ENCODE measurements around the gene PDE3A.

PDE3A gene

DNA sequence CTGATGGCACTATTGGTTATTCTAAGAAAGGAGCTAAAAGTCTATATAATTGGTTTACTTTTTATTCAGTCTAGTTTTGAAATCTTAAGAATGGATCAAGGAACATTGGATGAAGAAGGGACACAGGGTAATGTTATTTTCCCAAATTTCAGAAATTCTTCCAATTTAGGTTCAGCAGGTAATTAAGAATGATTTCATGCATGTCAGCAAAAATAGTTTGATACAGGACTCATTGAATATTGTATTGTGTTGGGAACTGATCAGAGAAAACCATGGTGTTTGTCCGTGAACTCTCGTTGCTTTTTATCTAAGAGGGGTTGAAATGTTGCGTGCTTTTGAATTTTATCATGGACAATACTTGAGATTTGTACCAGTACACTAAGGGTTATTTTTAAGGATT is 58.6 kb downstream of the PDE3A start:
- DNase-seq: no peak

DNA sequence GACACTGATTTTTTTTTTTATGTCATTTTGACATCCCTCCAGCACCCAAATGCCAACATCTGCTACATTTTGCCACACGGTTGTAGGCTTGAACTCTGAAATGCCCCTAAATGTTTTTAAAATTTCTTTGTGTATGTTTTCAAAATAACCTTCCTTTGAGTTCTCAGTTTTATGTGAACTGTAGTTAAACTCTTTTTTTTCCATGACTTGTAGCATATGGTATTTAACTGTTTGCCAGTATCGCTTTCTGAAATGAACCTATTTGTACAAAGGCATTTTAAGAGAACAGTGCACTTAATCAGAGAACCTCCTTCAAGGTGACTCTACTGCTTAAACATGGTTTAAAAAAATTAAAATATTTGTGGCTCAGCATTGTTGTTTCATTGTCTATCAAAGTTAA is 61.5 kb downstream of the PDE3A start:
- no peak for DNase-seq

DNA sequence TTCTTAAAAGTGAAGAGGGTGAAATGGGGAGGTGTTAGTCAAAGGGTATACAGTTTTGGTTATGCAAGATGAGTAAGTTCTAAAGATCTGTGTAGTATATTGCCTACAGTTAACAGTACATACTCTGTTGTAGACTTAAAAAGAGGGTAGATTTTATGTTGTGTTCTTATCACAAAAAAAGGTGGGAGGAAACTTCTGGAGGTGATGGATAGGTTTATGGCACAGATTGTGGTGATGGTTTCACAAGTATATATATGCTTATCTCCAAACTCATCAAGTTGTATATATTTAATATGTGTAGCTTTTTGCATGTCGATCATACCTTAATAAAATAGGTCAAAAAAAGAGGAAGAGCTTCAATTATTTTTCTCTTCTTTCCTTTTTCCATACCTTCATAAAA is 64.0 kb downstream of the PDE3A start:
- no peak for DNase-seq

DNA sequence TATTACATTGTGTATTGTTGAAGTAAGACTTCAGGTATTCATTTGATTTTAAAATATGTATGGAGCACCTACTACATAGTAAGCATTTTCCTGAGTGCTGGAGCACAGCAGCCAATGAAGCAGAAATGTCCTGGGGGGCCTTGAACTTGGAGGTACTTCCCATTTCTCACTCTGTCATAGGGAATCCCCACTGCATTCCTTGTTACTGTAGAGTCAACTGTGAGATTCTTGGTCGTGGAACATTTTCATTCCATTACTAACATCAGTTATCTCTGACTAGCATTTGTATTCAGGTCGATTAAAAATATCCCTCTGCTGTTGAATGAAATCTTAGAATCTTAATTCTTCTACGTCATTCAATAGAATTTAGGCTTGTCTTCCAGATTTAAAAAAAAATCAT is 66.7 kb downstream of the PDE3A start:
- no peak for DNase-seq

- no peak for DNase-seq
These were observed 68.0 kb downstream of the PDE3A start for GRCh38 chr12:20436316-20436715.

DNA sequence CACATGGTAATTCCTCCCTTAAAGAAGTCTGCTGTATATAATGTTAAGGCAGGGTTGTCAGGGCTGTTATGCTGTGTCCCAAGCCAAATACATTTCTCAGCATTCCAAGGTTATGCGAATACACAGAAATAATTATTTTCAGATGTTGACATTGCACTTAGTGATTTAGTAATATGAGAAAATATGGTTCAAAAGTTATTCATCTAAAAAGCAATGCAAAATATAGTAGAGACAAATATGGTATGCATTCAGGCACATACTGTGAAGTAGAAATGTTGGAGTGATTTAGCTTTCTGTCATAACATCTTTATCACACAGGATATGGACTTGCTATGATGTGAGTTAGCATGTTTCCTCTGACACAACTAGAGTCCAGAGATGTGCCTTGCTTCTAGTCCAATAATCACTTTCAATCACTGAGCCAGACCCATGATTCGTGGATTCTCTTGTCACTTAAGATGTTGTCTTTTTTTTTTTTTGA is 70.0 kb downstream of the PDE3A start:
- DNase-seq: no peak

GRCh38 chr12:20439626-20440025 is 71.3 kb downstream of the PDE3A start:
- DNase-seq: no peak

- no peak for DNase-seq
These were observed 72.1 kb downstream of the PDE3A start for GRCh38 chr12:20440408-20440807.

GRCh38 chr12:20442322-20442721 is 74.0 kb downstream of the PDE3A start:
- no peak for DNase-seq

DNA sequence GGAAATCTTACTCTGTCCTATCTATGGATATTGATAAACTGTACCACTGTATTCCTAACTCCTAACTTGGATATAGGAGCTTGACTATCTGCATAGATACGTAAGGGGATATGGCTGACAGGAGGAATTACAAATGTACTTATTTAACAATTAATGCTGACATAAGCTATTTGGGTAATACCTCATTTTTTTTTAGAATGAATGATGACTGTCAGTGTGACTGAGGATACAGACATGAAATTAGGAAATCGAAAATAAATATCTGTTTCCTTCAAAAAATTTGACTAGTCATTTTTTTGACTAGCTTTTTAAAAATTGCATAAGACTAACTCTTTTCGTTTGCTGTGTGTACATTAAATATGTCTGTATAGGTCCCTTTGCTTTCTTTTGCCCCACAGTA is 74.9 kb downstream of the PDE3A start:
- no peak for DNase-seq

- no peak for DNase-seq
These were observed 75.5 kb downstream of the PDE3A start for GRCh38 chr12:20443792-20444191.

- no peak for DNase-seq
These were observed 76.3 kb downstream of the PDE3A start for GRCh38 chr12:20444595-20445170.

DNA sequence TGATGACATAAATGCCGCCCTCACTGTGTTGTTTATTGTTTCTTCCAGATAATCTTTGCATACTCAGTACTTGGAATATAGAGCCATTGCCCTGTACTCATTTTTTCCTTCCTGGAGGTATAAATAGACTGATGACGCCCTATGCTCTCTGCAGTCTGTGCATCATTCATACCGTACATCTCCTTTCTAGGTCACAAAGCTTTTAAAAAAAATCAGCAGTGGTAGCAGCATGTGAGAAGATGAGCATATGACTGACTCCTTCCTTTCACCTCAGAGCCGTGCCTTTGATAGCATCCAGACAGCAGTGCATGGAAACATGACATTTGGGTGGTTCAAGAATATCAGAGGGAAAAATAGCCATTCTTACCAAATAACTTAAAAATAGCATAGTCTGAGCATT is 77.3 kb downstream of the PDE3A start:
- DNase-seq: no peak

DNA sequence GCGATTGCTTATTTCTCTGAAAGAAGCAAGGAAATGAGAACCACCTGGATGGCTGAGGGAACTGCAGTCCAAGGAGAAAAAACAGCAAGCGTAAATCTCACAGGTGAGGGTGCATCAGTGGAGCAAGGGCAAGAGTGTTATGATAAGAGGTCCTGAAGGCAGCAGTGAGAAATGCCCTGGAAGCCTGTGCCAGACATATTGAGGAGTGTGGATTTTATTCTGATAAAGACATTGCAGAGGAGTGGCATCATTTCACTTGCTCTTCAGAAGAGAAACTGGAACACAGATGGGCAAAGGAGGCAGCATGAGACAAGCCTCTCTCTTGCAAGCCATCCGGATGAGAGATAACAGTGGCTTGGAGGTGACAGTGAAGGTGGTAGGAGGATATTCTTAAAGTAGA is 78.5 kb downstream of the PDE3A start:
- no peak for DNase-seq

- DNase-seq: no peak
These were observed 80.4 kb downstream of the PDE3A start for GRCh38 chr12:20448781-20449180.

GRCh38 chr12:20450591-20451180 is 82.3 kb downstream of the PDE3A start:
- no peak for DNase-seq

- no peak for DNase-seq
These were observed 83.4 kb downstream of the PDE3A start for GRCh38 chr12:20451761-20452160.

DNA sequence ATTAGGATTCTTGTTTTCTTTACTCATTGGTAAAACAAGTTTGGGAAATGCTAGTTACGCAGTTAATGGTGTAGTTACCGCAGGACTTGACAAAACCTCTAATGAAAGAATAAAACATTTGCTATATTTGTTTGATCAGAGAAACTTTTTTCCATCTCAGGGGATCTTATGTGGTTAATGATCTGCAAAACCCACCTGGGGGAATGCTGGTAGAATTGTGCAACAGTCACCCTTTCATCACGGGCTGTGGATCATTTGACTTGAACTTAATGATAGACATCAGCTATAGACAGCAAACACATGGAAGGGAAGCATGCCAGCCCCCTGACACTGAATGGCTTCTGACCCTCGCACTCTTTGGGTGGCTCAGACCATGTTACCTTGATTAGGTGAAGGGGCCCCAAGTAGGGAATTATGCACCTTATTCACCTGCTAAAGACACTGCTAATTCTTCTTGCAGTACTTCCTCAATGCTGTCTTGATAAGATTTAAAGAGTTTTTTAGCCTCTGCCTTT is 84.2 kb downstream of the PDE3A start:
- no peak for DNase-seq

DNA sequence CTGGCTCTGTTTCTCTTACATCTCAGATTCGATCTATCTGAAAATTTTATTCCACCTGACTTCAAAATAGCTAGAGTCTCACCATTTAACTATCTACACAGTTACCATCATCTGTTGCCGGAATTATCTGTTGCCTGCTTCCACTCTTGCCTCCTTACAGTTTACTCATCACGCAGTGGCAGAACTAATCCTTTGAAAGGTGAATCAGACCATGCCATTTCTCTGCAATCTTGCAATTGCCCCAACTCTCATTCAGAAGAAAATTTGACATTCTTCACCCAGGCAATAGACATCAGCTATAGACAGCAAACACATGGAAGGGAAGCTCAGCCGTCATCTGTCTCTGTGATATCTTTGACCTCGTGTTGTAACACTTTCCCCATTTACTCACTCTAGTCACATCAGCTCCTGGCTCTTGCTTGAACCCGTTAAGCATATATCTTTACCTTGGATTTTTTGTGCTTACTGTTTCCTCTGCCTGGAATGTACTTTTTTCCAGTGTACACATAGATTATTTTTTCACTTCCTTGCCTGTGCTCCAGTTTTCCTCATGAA is 85.5 kb downstream of the PDE3A start:
- no peak for DNase-seq

DNA sequence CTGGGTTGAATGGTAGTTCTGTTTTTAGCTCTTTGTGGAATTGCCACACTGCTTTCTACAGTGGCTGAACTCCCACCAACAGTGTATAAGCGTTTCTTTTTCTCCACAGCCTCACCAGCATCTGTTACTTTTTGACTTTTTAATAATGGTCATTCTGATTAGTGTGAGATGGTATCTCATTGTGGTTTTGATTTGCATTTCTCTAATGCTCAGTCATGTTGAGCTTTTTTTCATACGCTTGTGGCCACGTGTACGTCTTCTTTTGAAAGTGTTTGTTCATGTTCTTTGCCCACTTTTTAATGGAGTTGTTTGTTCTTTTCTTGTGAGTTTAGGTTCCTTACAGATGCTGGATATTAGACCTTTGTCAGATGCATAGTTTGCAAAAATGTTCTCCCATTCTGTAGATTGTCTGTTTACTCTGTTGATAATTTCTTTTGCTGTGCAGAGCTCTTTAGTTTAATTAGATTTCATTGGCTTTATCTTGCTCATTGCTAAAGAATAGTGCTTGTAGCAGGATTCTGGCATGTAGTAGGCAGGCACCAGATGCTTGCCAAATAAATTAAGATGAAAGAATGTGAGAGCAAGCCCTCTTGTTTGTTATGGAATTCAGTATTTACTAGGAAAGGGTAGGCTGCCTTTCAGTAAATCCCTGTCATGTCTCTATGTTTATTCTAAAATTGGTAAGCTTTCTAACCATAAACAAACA is 86.8 kb downstream of the PDE3A start:
- DNase-seq: no peak

DNA sequence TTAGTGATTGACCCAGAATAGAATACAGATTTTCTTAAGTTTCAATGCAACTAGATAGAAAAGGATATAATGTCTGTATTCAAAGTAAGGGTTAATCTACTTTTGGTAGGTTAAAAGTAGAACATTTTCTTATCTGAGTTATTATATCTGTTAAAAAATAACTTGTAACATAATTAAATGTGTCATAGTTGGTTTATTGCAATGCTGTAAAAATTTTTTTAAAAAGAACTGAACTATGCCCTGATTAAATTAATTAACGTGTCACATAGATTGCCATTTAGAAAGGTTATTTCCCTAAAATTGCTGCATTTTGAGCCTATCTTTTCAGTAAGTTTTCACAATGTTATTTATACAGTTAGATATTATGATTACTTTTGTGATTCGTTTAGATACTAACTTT is 89.2 kb downstream of the PDE3A start:
- DNase-seq: no peak

DNA sequence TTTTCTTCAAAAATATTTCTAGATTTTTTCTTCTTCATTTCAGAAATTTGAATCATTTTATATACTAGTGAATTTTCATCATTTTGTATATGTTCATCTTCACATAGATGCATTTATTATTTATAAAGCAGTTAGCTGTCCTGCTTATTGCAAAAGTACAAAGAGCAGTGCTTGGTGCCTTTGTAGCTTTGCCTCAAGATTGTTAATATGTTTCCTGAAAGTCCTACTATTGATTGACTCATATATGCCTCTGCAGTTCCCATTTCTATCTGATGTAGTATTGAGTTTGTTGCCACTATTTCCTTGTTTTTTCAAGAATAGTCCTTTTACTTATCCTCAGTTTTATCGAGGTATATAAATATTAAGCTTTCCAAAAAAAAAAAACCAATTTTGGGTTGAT is 89.7 kb downstream of the PDE3A start:
- no peak for DNase-seq

- DNase-seq: no peak
These were observed 91.6 kb downstream of the PDE3A start for GRCh38 chr12:20459920-20460319.

GRCh38 chr12:20460956-20461355 is 92.6 kb downstream of the PDE3A start:
- no peak for DNase-seq

Data from activated naive CD4-positive, alpha-beta T cell (primary cell).